Measurements from ENCODE around the gene RNU1-1.
"Not testable (repeated sequence)": the region's sequence is repeated elsewhere in the genome, so short reads cannot be mapped to it uniquely, and the experiment has no call there.

The RNU1-1 gene

DNA sequence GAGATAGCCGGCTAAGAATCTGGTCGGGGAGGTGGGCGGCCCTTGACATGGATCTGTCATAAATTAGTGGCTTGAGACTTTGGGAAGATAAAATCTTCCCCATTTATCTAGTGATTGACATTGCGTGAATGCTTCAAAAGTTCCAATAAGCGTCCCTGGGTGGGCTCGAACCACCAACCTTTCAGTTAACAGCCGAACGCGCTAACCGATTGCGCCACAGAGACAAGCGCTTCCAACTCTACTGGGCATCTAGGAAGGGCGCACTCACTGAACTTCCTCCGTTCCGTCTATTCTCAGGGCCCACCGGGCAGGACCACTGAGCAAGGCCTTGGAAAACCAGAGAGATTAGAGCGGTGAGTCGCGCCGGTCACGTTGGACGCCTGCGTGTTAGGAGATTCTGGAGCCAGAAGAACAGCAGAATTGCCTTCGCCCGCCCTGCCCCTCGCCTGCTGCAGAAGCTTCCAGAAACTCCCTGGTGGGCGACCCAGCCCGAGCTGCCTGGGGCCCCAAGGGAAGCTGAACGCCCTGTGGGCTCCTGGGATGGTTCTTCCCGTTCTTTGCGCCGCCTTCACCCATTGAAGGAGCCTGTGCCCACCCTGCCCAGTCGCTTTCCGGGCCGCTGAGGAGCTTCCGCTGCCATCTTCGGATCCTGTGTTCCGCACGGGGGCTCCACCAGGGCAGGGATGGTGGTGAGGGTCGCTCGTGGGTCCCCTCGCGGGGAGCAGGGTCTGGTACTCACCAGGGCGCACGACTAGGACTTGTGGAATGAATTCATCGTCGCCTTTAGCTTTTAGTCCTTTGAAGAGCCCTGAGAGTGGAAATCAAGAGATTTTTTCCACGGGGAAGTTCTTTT, 6.6 kb upstream of the RNU1-1 start:
- not testable (repeated sequence) for H3K27me3 ChIP-seq (ENCODE audit: insufficient read depth, low read length); H3K4me3 ChIP-seq (ENCODE audit: low read length); H3K9ac ChIP-seq (ENCODE audit: low read depth, low read length); H3K4me1 ChIP-seq (ENCODE audit: insufficient read depth, low read length); H3K27ac ChIP-seq (ENCODE audit: low read length); H3K9me3 ChIP-seq (ENCODE audit: insufficient read depth, low read depth, low read length); H3K36me3 ChIP-seq (ENCODE audit: insufficient read depth, low read depth, low read length)

DNA sequence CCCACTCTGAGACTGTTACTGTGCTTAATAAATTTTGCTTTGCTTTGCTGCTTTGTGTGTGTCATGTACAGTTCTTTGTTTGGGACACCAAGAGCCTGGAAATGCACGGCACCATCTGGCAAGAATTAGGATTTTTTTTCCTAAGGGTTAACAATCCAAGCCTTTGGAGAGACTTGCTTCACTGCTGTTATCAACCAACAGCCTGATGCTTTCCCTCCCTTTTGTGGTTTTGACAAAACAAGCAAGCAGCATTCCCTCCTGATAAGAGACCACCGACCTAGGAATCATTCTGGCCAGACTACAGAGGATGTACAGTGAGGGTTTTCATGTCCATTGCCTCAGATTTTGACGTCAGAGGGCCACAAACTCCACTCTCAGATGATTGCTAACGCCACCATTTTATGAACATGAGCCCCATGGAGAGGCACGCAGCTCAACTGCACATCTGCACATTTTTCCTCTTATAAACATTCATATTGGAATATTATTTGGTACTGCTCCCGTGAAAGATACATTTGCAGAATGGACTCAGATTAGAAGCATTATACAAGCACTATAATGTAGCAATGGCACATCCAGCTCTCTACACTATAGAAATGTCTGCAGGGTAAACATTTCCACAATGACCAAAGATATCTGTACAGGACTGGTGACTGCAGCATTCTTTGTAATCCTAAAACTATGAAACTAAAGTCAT, 5.3 kb upstream of the RNU1-1 start:
- H3K36me3 ChIP-seq (ENCODE audit: insufficient read depth, low read depth, low read length); H3K27ac ChIP-seq (ENCODE audit: low read length); H3K9me3 ChIP-seq (ENCODE audit: insufficient read depth, low read depth, low read length); H3K4me1 ChIP-seq (ENCODE audit: insufficient read depth, low read length); H3K27me3 ChIP-seq (ENCODE audit: insufficient read depth, low read length); H3K4me3 ChIP-seq (ENCODE audit: low read length); H3K9ac ChIP-seq (ENCODE audit: low read depth, low read length): not testable (repeated sequence)

DNA sequence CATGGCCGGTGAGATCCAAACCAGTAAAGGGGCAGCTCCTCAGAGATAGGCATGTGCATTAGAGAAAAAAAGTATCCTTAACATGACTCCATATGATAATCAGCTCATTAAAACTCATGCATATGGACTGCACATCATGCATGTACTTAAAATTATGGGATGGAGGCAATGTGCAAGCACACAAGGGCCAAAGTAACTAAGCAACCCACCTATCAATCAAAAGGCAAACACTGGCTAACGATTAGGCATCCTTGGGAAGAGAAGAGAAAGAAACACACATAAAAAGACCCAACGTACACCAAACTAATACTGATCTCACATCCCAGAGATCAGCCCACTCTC, 4.8 kb upstream of the RNU1-1 start:
- H3K4me1 ChIP-seq (ENCODE audit: insufficient read depth, low read length); H3K9me3 ChIP-seq (ENCODE audit: insufficient read depth, low read depth, low read length); H3K27ac ChIP-seq (ENCODE audit: low read length); H3K9ac ChIP-seq (ENCODE audit: low read depth, low read length); H3K4me3 ChIP-seq (ENCODE audit: low read length); H3K36me3 ChIP-seq (ENCODE audit: insufficient read depth, low read depth, low read length); H3K27me3 ChIP-seq (ENCODE audit: insufficient read depth, low read length): not testable (repeated sequence)

DNA sequence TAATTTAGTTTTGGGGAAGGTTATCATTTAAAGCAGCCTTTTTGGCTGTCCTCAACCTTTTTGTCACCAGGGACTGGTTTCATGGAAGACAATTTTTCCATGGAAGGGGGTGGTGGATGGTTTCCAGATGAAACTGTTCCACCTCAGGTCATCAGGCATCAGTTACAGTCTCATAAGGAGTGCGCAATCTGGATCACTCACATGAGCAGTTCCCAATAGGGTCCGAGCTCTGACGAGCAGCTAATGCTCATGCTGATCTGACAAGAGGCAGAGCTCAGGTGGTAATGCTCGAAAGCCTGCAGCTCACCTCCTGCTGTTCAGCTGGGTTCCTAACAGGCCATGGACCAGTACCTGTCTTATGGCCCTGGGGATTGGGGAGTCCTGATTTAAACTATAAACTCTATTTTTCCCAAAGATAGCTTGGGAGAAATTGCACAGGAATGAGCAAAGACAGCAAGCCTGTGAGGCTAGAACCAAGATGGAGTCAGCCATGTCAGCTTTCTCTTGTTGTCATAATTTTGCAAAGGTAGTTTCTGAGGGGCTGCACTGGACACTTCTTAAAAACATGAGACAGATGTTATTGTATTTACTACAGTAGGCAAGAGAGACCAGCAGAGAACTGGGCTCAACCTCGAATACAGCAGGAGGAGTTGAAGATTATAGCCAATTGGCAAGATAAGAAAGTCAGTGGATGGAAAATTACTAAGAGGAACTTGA, 2.8 kb upstream of the RNU1-1 start:
- H3K36me3 ChIP-seq (ENCODE audit: insufficient read depth, low read depth, low read length); H3K27me3 ChIP-seq (ENCODE audit: insufficient read depth, low read length); H3K9ac ChIP-seq (ENCODE audit: low read depth, low read length); H3K27ac ChIP-seq (ENCODE audit: low read length); H3K4me3 ChIP-seq (ENCODE audit: low read length); H3K4me1 ChIP-seq (ENCODE audit: insufficient read depth, low read length); H3K9me3 ChIP-seq (ENCODE audit: insufficient read depth, low read depth, low read length): not testable (repeated sequence)

DNA sequence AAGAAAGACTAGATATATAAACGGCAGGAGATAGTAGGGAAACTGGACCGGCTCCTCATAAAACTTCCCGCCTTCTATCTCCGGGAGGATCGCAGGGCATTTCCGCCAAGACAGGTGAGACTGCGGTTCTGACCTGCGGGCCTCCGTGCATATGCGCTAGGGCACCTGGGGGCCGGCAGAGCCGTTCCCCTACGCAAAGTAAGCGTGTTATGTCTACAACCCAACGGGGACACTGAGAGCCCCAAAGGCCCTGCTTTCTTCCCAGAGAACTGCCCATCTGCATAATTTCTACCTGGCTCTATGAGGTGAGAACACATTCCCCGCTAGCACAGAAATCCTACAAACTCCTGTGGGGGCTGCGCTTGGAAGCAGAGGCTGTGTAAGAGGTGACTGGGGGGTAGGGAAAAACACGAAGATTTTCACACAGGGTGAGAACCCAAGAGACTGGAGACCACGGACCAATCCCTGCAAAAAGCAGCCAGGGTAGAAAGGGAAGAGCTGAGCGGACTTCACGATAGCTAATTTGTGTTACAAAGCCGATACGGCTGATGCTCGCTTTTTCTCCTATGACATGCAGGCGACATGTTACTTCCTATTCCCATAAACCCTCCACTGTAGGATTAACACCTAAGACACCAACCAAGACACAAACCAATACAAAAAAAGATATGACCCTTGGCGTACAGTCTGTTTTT, 526 bp downstream of the RNU1-1 start:
- H3K27me3 ChIP-seq (ENCODE audit: insufficient read depth, low read length); H3K9me3 ChIP-seq (ENCODE audit: insufficient read depth, low read depth, low read length); H3K4me1 ChIP-seq (ENCODE audit: insufficient read depth, low read length); H3K36me3 ChIP-seq (ENCODE audit: insufficient read depth, low read depth, low read length); H3K27ac ChIP-seq (ENCODE audit: low read length): not testable (repeated sequence)
- Histone ChIP-seq H3K9ac (ENCODE audit: low read depth, low read length) (peak overlapping the region; percentile 64; the same call in 1 of the 2 replicates), H3K4me3 (ENCODE audit: low read length) (peak overlapping the region; percentile 59)

DNA sequence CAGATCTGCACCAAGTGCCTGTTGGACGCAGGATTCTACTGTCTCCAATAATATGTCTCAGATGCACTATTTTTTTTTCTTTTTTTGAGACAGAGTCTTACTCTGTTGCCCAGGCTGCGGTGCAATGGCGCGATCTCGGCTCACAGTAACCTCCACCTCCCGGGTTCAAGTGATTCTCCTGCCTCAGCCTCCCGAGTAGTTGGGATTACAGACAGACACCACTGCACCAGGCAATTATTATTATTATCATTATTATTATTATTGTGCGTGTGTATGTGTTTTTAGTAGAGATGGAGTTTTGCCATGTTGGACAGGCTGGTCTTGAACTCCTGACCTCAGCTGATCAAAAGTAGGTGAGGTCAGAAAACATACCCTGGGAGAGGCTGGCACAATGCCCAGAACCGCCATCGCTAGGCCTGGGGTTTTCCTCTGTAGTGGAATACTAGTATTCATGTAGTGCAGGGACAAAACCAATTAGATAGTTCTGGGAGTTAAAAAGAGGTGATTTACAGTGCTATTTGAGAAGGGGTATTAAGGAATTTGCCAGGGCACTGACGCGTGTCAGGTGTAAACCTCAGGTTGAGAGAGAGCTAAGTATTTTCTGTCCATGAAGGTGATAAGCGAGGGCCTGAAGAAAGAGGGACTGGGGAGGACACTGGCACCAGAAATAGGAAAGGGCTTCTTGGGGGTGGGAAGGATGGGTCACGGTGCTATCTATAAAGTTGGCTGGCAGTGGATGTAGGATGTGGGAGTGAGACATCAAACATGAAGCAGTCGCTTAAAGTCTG, 1.3 kb downstream of the RNU1-1 start:
- not testable (repeated sequence) for H3K4me1 ChIP-seq (ENCODE audit: insufficient read depth, low read length); H3K27me3 ChIP-seq (ENCODE audit: insufficient read depth, low read length); H3K9me3 ChIP-seq (ENCODE audit: insufficient read depth, low read depth, low read length); H3K27ac ChIP-seq (ENCODE audit: low read length); H3K36me3 ChIP-seq (ENCODE audit: insufficient read depth, low read depth, low read length)
- Histone ChIP-seq H3K4me3 (ENCODE audit: low read length) (peak overlapping the region; percentile 59), H3K9ac (ENCODE audit: low read depth, low read length) (peak overlapping the region; percentile 48; the same call in 1 of the 2 replicates)

DNA sequence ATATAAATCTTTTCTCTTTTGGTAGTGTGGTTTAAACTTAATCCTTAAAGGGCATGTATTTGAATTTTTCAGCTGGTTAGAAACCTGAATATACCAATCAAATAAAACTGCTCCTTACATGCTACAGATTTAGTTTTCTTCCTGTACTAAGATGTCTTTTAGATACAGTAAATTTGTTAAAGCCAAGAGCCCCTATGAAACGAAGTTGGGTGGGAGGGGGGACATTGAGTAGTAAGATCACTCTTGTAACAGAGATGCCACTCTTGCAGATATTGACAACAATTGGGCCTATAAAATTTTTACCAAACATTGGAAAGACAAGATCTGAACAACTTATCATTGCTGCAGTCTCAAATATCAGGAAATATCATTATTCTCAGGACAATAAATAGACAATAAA, 2.2 kb downstream of the RNU1-1 start:
- H3K27ac ChIP-seq (ENCODE audit: low read length); H3K9me3 ChIP-seq (ENCODE audit: insufficient read depth, low read depth, low read length); H3K4me1 ChIP-seq (ENCODE audit: insufficient read depth, low read length); H3K27me3 ChIP-seq (ENCODE audit: insufficient read depth, low read length); H3K9ac ChIP-seq (ENCODE audit: low read depth, low read length); H3K4me3 ChIP-seq (ENCODE audit: low read length); H3K36me3 ChIP-seq (ENCODE audit: insufficient read depth, low read depth, low read length): not testable (repeated sequence)

DNA sequence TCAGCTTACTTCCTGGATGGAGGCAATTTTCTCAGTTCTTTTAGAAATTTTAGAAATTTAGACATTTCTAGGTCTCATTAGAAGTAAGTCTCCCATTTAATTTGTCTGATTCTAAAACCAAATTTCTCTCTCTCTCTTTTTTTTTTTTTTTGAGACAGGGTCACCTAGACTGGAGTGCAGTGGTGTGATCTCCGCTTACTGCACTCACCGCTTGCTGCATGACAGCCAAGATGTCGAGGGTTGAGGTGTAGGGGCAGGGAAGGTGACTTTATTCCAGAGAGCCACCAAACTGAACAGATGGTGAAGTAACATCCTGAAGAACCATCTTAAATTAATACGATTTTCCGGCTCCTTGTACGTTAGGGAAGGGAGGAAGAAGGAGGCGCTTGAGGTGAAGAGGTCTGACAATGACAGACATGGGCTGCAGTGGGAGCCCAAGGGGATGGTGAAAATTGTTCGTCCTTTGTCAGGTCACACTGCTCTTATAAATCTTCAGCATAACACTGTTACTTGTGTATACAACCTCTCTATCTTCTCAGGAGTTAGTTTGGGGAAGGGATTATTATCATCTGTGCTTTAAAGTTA, 5.1 kb downstream of the RNU1-1 start:
- H3K9ac ChIP-seq (ENCODE audit: low read depth, low read length); H3K36me3 ChIP-seq (ENCODE audit: insufficient read depth, low read depth, low read length); H3K9me3 ChIP-seq (ENCODE audit: insufficient read depth, low read depth, low read length); H3K27ac ChIP-seq (ENCODE audit: low read length); H3K27me3 ChIP-seq (ENCODE audit: insufficient read depth, low read length); H3K4me3 ChIP-seq (ENCODE audit: low read length); H3K4me1 ChIP-seq (ENCODE audit: insufficient read depth, low read length): not testable (repeated sequence)

DNA sequence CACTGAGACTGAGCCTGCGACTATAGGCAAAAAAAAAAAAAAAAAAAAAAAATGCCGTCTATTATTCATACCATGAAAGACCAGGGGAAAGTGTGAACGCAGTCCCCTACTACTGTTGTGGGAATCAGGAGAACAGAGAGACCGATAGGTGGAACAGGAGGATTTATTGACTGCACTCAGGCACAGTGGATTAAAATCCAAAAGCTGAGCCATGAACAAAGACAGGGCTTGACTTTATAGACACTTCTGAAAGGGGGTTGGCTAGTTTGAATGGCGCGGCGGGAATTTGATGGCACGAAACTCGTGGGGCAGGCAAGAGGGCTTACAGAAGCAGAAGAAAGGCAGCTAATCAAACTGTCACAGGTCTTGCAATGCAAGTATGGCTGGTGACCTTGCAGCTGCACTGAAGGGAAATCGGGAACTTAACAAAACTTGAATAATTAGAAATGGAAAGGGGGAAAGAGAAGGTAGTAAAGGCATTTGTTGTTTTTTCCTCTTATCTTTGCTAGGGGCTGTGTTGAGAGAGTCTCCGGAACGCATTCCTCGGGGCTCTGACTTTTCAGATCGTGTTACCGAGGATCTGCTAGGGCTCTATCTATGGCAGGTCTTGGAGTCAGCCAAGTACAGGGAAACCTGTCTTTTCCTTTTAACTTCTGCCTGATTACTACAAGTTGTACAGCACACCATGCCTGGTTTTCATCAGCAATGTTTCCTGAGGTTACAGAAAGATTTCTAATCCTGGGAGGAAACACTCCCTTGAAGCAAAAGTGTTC, 7.5 kb downstream of the RNU1-1 start:
- not testable (repeated sequence) for H3K27me3 ChIP-seq (ENCODE audit: insufficient read depth, low read length); H3K4me1 ChIP-seq (ENCODE audit: insufficient read depth, low read length); H3K4me3 ChIP-seq (ENCODE audit: low read length); H3K27ac ChIP-seq (ENCODE audit: low read length); H3K36me3 ChIP-seq (ENCODE audit: insufficient read depth, low read depth, low read length); H3K9ac ChIP-seq (ENCODE audit: low read depth, low read length); H3K9me3 ChIP-seq (ENCODE audit: insufficient read depth, low read depth, low read length)

DNA sequence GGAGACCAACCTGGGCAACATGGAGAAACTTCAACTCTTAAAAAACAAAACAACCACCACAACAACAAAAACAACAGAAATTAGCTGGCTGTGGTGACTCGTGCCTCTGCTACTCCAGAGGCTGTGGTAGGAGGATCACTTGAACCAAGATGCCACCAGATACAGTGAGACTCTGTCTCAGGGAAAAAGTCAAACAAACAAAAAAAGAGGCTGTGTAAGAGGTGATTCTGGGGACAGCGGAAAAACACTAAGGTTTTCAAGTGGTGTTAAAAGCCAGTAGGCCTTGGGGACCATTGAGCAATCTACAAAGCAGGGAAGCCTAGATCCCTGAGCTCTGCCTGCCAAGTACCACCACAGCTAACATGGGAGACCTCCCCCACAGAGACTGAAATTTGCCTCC, 8.2 kb downstream of the RNU1-1 start:
- H3K9me3 ChIP-seq (ENCODE audit: insufficient read depth, low read depth, low read length); H3K4me3 ChIP-seq (ENCODE audit: low read length); H3K4me1 ChIP-seq (ENCODE audit: insufficient read depth, low read length); H3K9ac ChIP-seq (ENCODE audit: low read depth, low read length); H3K36me3 ChIP-seq (ENCODE audit: insufficient read depth, low read depth, low read length); H3K27me3 ChIP-seq (ENCODE audit: insufficient read depth, low read length); H3K27ac ChIP-seq (ENCODE audit: low read length): not testable (repeated sequence)

Measured in iPS-20b (cell line).